ENCODE data around the gene SNX19. TPM values are rescaled to one million over a fixed set of nuclear protein-coding genes. Genes with fewer than 3 reads are reported as not detected.

The SNX19 gene
- total and polyA plus RNA-seq, 8 donors = 34.1 to 66.4 (median 43.1) TPM

GRCh38 chr11:130904380-130904779 is 11.9 kb downstream of the SNX19 start:
- Histone ChIP-seq H3K27me3 (no peaks in the 10 kb centered on the region), H3K4me3 (no peak overlapping the region), H3K9me3 (no peaks in the 10 kb centered on the region), H3K4me1 (peaks cover 0 to 4% of the 10 kb centered on the region in 2 donors), H3K27ac (no peak overlapping the region), H3K36me3 (peaks cover 0 to 97% of the 10 kb centered on the region in 2 donors)
- DNase-seq = no peak
- intact Hi-C loops (cut with DNase I) = no loop called here
- ATAC-seq = no peak
- no peak for TF ChIP-seq CTCF (IDR thresholded peaks at IDR 0.05)

- H3K27ac ChIP-seq = no peak overlapping the region
- TF ChIP-seq CTCF (IDR thresholded peaks at IDR 0.05) = no peak
- H3K4me3 ChIP-seq = no peak overlapping the region
- peaks cover 0 to 6% of the 10 kb centered on the region in 2 donors for H3K4me1 ChIP-seq
- H3K9me3 ChIP-seq = no peaks in the 10 kb centered on the region
- DNase-seq (no peak), ATAC-seq (no peak)
- H3K36me3 ChIP-seq = peaks cover 0 to 99% of the 10 kb centered on the region in 2 donors
- H3K27me3 ChIP-seq = no peaks in the 10 kb centered on the region
- intact Hi-C loops (cut with DNase I) = no loop called here
These were observed 13.9 kb downstream of the SNX19 start for GRCh38 chr11:130902380-130902779.

DNA sequence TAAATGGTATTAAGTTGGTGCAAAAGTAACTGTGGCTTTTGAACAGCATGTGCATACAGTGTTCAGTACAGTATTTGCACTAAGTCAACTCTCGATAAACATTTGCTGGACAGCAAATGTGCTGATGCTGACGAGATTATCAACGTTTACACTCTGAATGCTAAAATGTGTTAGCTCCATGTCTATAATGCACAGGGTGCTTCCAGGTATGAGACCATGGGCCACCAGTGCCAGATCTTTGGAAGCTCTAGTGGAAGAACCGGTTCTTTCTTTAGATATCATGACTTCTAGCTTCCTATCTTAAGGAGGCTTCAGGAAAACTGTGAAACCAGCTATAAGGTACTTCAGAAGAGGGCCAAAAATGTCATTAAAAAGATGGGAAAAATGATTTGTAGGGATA is 17.2 kb downstream of the SNX19 start:
- peaks cover 0 to 99% of the 10 kb centered on the region in 2 donors for H3K36me3 ChIP-seq

GRCh38 chr11:130897262-130898182 is 18.8 kb downstream of the SNX19 start:
- no peaks in the 10 kb centered on the region for H3K9me3 ChIP-seq
- TF ChIP-seq CTCF (IDR thresholded peaks at IDR 0.05) = no peak
- DNase-seq (peak; percentile 39 to 90 (median 77)), ATAC-seq (peak; percentile 82)
- intact Hi-C loops (cut with DNase I) = no loop called here
- peaks cover 0 to 100% of the 10 kb centered on the region in 2 donors for H3K36me3 ChIP-seq
- H3K4me3 ChIP-seq = no peak overlapping the region
- peaks cover 6% of the 10 kb centered on the region in 2 donors for H3K4me1 ChIP-seq
- H3K27me3 ChIP-seq = no peaks in the 10 kb centered on the region
- peak overlapping the region; percentile 64 to 74 for H3K27ac ChIP-seq

More for the DNA sequence above, 17.2 kb downstream of the SNX19 start:
- no peaks in the 10 kb centered on the region for H3K27me3 ChIP-seq
- DNase-seq (no peak), ATAC-seq (no peak)
- no peaks in the 10 kb centered on the region for H3K9me3 ChIP-seq
- H3K4me3 ChIP-seq = no peak overlapping the region
- intact Hi-C loops (cut with DNase I) = no loop called here
- H3K27ac ChIP-seq = no peak overlapping the region
- H3K4me1 ChIP-seq = peaks cover 2 to 6% of the 10 kb centered on the region in 2 donors
- no peak for TF ChIP-seq CTCF (IDR thresholded peaks at IDR 0.05)

DNA sequence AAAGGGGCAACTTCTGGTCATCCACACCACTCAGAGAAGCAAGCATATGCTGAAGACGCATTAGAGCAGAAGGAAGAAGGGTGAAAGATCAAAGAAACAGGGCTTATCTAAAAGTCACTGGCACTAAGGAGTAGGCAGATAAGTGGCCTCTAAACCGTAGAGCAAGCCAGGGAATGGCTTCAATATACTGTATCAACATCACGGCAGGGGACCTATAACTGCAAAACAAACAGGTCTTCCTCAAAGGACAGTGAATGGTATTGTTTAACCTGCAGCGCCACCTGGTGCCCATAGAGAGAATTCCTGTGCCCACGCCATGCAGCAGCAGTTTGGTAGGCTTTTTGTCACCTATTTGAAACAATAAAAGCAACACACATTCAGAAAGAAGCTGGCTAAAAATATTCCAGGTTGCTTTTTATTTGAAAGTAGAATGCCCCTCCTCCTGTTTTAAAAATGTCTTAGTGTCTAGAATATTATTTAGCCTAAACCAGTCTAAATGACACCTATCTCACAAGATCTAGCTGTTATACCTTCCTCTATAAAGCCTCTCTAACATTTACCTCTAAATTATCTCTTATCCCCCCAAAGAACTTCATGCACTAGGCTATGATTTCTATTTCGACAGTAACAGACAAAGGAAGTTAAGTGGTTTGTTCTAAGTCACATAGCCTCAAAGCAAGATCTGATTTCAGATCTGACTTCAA is 21.8 kb downstream of the SNX19 start:
- Histone ChIP-seq H3K27ac (no peak overlapping the region), H3K4me3 (no peak overlapping the region), H3K9me3 (no peaks in the 10 kb centered on the region), H3K36me3 (peaks cover 0 to 90% of the 10 kb centered on the region in 2 donors), H3K4me1 (peaks cover 6 to 11% of the 10 kb centered on the region in 2 donors), H3K27me3 (no peaks in the 10 kb centered on the region)
- peak; percentile 71 to 88 for TF ChIP-seq CTCF (IDR thresholded peaks at IDR 0.05)
- peak in 3 of 4 donors; percentile 53 to 80 (median 67) for DNase-seq
- intact Hi-C loops (cut with DNase I) = no loop called here
- peak; percentile 78 for ATAC-seq
